ENCODE results near the gene ZNF566. TPM values are rescaled to one million over a fixed set of nuclear protein-coding genes. Genes with fewer than 3 reads are reported as not detected.

The ZNF566 gene
- total and polyA plus RNA-seq, 2 of the 13 experiments (the other 11 are each of a cell fraction or from before 2014, with no cell fraction given): 4.8 to 13.7 TPM

GRCh38 chr19:36489118-36489919, at the start of gene ZNF566 (continued):
- TF ChIP-seq ZNF687 (CRISPR knock-in tag; IDR thresholded peaks at IDR 0.05) (peak; percentile 98), ZNF292 (CRISPR knock-in tag; IDR thresholded peaks at IDR 0.05; ENCODE audit: borderline replicate concordance, low read depth) (peak; percentile 97), SRF (IDR thresholded peaks at IDR 0.05; ENCODE audit: low read depth, low read length) (no peak), KLF11 (CRISPR knock-in tag; IDR thresholded peaks at IDR 0.05) (peak; percentile 80; the same call in 1 of the 2 replicates), CBX5 (CRISPR knock-in tag; IDR thresholded peaks at IDR 0.05; ENCODE audit: borderline replicate concordance) (no peak), TEAD2 (CRISPR knock-in tag; IDR thresholded peaks at IDR 0.05) (no peak), GFI1 (CRISPR knock-in tag; IDR thresholded peaks at IDR 0.05; ENCODE audit: borderline replicate concordance) (no peak), POGZ (CRISPR knock-in tag; IDR thresholded peaks at IDR 0.05) (peak; percentile 63; the same call in 1 of the 2 replicates), ZNF558 (CRISPR knock-in tag; IDR thresholded peaks at IDR 0.05; ENCODE audit: borderline replicate concordance) (peak; percentile 90; the same call in 1 of the 2 replicates), ZNF335 (CRISPR knock-in tag; IDR thresholded peaks at IDR 0.05) (peak; percentile 89), JARID2 (CRISPR knock-in tag; IDR thresholded peaks at IDR 0.05; ENCODE audit: insufficient replicate concordance) (no peak), TBX3 (IDR thresholded peaks at IDR 0.05; ENCODE audit: borderline replicate concordance) (0 out of 2 replicates have a peak, but pooled peaks have one; percentile 22), TFE3 (CRISPR knock-in tag; IDR thresholded peaks at IDR 0.05) (no peak; the same call in none of the 2 replicates), ZNF484 (CRISPR knock-in tag; IDR thresholded peaks at IDR 0.05; ENCODE audit: borderline replicate concordance, low read depth) (no peak), SMYD3 (CRISPR knock-in tag; IDR thresholded peaks at IDR 0.05) (no peak), EZH2 (conservative IDR thresholded peaks at IDR 0.05; ENCODE audit: low read depth, low read length) (no peak), BRCA1 (CRISPR knock-in tag; IDR thresholded peaks at IDR 0.05) (0 out of 2 replicates have a peak, but pooled peaks have one; percentile 23), TFDP2 (CRISPR knock-in tag; IDR thresholded peaks at IDR 0.05) (peak; percentile 88), ZNF337 (CRISPR knock-in tag; IDR thresholded peaks at IDR 0.05; ENCODE audit: borderline replicate concordance, low read depth) (peak; percentile 53; the same call in 1 of the 2 replicates), PTBP1 (IDR thresholded peaks at IDR 0.05; ENCODE audit: low read depth, low read length, poor library complexity, severe bottlenecking) (no peak), YY1 (IDR thresholded peaks at IDR 0.05; ENCODE audit: insufficient read depth, insufficient replicate concordance, low read depth, low read length) (peak; percentile 89), ZNF569 (CRISPR knock-in tag; IDR thresholded peaks at IDR 0.05; ENCODE audit: borderline replicate concordance) (no peak), ZNF775 (CRISPR knock-in tag; IDR thresholded peaks at IDR 0.05; ENCODE audit: borderline replicate concordance) (no peak)
